Measurements from ENCODE around the gene RASGRP1. TPM values are rescaled to one million over a fixed set of nuclear protein-coding genes. Genes with fewer than 3 reads are reported as not detected.

RASGRP1 gene
- total RNA-seq, 1 experiment from 2014 or later = 0.39 TPM

DNA sequence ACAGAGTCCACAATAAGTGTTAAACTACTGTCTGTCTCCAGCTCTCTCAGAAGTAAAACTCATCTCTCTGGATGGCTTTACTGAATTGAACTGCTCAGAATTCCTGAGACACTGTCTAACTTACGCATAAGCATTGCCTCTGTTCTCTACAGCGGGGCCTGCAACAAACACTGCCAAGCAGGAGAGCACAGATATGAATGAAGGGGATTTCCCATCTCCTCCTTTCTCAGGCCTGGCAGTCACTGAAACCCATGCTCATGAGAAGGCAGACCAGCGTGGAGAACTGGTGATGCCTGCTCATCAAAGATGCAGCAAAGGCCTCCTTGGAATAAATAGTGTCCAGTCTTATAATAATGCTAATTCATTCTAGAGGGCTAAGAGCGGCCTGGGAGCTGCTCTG is 10.3 kb downstream of the RASGRP1 start:
- Histone ChIP-seq H3K4me1 (replicated peaks; ENCODE audit: insufficient read depth) (no peaks in the 10 kb centered on the region), H3K4me3 (no peak overlapping the region), H2AFZ (no peak overlapping the region), H3K4me2 (no peak overlapping the region), H3K36me3 (ENCODE audit: low read depth) (no peaks in the 10 kb centered on the region), H3F3A (ENCODE audit: insufficient read depth, low read depth) (no peaks in the 10 kb centered on the region), H3K27me3 (ENCODE audit: insufficient read depth, low read depth) (no peaks in the 10 kb centered on the region), H3K9me3 (ENCODE audit: insufficient read depth, low read depth) (no peaks in the 10 kb centered on the region), H3K27ac (no peak overlapping the region), H3K9me2 (ENCODE audit: insufficient read depth) (no peaks in the 10 kb centered on the region), H4K20me1 (ENCODE audit: insufficient read depth) (no peaks in the 10 kb centered on the region), H3K79me2 (ENCODE audit: low read depth) (no peaks in the 10 kb centered on the region)
- POLR2A ChIA-PET (ENCODE audit: unreplicated experiment) = no interaction called here
- BruUV-seq (replicated peaks) = no TSS peak
- intact Hi-C loops (cut with micrococcal nuclease; ENCODE audit: unreplicated experiment) = no loop called here
- DNase-seq = no peak
- no peak for TF ChIP-seq EZH2 (IDR thresholded peaks at IDR 0.05; ENCODE audit: low read depth)
- CTCF ChIA-PET = no interaction called here

DNA sequence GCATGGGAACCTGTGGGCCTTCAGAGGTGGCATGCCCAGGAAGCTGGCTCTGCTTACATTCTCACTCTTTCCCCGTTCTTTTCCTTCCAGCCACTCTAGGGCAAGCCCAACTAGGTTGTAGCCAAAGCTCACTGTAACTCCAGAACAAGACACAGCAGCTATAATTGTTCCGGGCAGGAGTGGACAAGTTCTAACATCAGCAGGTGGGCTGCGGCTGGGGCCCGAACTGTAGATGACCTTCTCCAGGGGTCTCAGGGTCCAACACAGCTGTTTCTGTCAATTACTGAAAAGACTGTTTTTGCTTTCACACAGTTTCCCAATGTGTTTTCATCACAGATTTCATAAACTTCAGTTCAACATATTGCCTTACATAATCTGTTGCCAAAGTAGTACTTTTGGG is 11.5 kb downstream of the RASGRP1 start:
- no peak overlapping the region for H3K27ac ChIP-seq
- ChIA-PET CTCF (no interaction called here), POLR2A (ENCODE audit: unreplicated experiment) (interaction anchor here (0.7 kb wide), 1 partner anchor 525 kb away, joined by 6 read pairs; no protein-coding TSS in a partner anchor)
- H3K9me3 ChIP-seq (ENCODE audit: insufficient read depth, low read depth) = no peaks in the 10 kb centered on the region
- DNase-seq = no peak
- H2AFZ ChIP-seq = no peak overlapping the region
- no peak overlapping the region for H3K4me2 ChIP-seq
- H3K27me3 ChIP-seq (ENCODE audit: insufficient read depth, low read depth) = no peaks in the 10 kb centered on the region
- H3F3A ChIP-seq (ENCODE audit: insufficient read depth, low read depth) = no peaks in the 10 kb centered on the region
- no peak for TF ChIP-seq EZH2 (IDR thresholded peaks at IDR 0.05; ENCODE audit: low read depth)
- TF ChIP-seq, protein P1, sequence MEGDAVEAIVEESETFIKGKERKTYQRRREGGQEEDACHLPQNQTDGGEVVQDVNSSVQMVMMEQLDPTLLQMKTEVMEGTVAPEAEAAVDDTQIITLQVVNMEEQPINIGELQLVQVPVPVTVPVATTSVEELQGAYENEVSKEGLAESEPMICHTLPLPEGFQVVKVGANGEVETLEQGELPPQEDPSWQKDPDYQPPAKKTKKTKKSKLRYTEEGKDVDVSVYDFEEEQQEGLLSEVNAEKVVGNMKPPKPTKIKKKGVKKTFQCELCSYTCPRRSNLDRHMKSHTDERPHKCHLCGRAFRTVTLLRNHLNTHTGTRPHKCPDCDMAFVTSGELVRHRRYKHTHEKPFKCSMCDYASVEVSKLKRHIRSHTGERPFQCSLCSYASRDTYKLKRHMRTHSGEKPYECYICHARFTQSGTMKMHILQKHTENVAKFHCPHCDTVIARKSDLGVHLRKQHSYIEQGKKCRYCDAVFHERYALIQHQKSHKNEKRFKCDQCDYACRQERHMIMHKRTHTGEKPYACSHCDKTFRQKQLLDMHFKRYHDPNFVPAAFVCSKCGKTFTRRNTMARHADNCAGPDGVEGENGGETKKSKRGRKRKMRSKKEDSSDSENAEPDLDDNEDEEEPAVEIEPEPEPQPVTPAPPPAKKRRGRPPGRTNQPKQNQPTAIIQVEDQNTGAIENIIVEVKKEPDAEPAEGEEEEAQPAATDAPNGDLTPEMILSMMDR (conservative IDR thresholded peaks at IDR 0.05) = no peak
- no peaks in the 10 kb centered on the region for H4K20me1 ChIP-seq (ENCODE audit: insufficient read depth)
- no peaks in the 10 kb centered on the region for H3K9me2 ChIP-seq (ENCODE audit: insufficient read depth)
- H3K4me1 ChIP-seq (replicated peaks; ENCODE audit: insufficient read depth) = no peaks in the 10 kb centered on the region
- H3K4me3 ChIP-seq = no peak overlapping the region
- no peaks in the 10 kb centered on the region for H3K36me3 ChIP-seq (ENCODE audit: low read depth)
- no peaks in the 10 kb centered on the region for H3K79me2 ChIP-seq (ENCODE audit: low read depth)
- no TSS peak for BruUV-seq (replicated peaks)
- intact Hi-C loops (cut with micrococcal nuclease; ENCODE audit: unreplicated experiment) = no loop called here

DNA sequence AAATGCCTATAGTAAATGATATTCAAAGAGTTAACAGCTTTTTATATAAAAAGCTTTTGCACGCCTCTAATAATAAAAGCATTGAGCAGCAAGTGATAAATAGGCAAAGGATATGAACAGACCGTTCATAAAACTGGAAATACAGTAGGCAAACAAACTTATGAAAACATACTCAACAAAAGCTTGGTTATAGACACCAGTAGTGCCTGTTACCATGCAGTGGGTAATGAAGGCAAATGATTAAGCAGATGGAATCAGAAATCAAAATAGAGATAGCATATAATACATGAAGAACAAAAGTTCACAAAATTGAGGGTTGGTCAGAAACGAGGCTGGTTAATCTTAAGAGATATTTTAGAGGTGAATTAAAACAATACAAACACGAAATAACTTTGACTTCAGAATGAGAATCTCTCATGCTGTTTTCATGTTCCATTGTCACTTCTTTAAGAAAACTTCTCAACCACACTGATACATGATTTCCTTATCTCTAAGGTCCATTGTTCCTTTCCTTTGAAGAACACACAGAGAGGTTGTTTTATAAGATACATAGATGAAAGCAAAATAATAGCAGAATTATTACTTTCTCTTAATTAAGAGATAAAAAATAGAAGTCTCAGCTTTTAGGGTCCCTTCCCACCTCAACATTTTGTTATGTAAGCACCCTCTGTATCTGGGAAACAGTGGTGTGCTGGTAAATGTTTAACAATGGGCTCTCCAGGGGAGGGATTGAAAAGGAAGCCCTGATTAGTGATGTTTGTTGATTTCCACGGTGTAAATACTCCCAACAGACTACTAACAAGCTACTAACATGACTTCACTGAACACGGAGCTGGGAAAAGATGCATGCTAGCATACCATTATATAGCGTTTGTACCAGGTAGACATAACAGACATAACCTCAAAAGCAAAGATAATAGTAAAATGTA is 12.6 kb downstream of the RASGRP1 start:
- no peaks in the 10 kb centered on the region for H3K9me3 ChIP-seq (ENCODE audit: insufficient read depth, low read depth)
- BruUV-seq (replicated peaks) = no TSS peak
- no peaks in the 10 kb centered on the region for H3K9me2 ChIP-seq (ENCODE audit: insufficient read depth)
- H3K36me3 ChIP-seq (ENCODE audit: low read depth) = no peaks in the 10 kb centered on the region
- H3F3A ChIP-seq (ENCODE audit: insufficient read depth, low read depth) = no peaks in the 10 kb centered on the region
- DNase-seq = no peak
- POLR2A ChIA-PET (ENCODE audit: unreplicated experiment) = interaction anchor here (0.6 to 0.7 kb wide), 2 partner anchors 63 to 526 kb away, joined by 4 to 6 read pairs; no protein-coding TSS in a partner anchor
- H3K27ac ChIP-seq = no peak overlapping the region
- H3K4me3 ChIP-seq = no peak overlapping the region
- no peaks in the 10 kb centered on the region for H3K4me1 ChIP-seq (replicated peaks; ENCODE audit: insufficient read depth)
- no peaks in the 10 kb centered on the region for H3K27me3 ChIP-seq (ENCODE audit: insufficient read depth, low read depth)
- intact Hi-C loops (cut with micrococcal nuclease; ENCODE audit: unreplicated experiment) = no loop called here
- no peaks in the 10 kb centered on the region for H4K20me1 ChIP-seq (ENCODE audit: insufficient read depth)
- no peak overlapping the region for H3K4me2 ChIP-seq
- H2AFZ ChIP-seq = no peak overlapping the region
- H3K79me2 ChIP-seq (ENCODE audit: low read depth) = no peaks in the 10 kb centered on the region
- CTCF ChIA-PET = interaction anchor here (0.6 kb wide), 1 partner anchor 112 kb away, joined by 3 read pairs; no protein-coding TSS in a partner anchor
- TF ChIP-seq, protein P1 (conservative IDR thresholded peaks at IDR 0.05) = no peak
- TF ChIP-seq EZH2 (IDR thresholded peaks at IDR 0.05; ENCODE audit: low read depth) = no peak

Data from PC-9 (cell line).